HG03095 (cell line): ENCODE measurements around the gene CDIP1.

ENCODE experiments used
- ATAC-seq: cut with Tn5 transposase; IDR thresholded peaks from one replicate; pipeline ENCODE4 v1.9.1; 2021; ENCODE audit warnings: moderate library complexity; ENCODE audit not compliant: unreplicated experiment

Gene CDIP1

GRCh38 chr16:4494746-4495490 is 43.7 kb downstream of the CDIP1 start:
- no peak for ATAC-seq

GRCh38 chr16:4491898-4492297 is 46.7 kb downstream of the CDIP1 start:
- ATAC-seq: no peak

GRCh38 chr16:4489030-4489429 is 49.5 kb downstream of the CDIP1 start:
- ATAC-seq: no peak

DNA sequence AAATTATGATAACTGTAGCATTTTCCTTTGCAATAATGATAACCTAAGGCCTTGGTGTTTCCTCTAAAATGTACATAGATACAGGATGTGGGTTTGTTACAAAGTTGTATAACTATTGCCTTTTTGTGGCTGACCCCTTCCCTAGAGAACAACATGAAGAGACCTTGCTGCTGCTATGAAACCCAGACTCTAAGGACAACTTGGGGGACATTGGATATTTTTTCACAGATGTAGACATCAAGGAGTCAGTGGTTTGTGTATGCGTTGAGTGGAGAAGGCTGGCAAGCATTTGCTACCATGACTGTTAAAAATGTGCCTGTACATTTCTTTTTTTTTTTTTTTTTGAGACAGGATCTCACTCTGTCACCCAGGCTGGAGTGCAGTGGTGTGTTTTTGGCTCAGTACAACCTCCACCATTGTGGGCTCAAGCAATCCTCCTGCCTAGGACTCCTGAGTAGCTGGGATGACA is 50.0 kb downstream of the CDIP1 start:
- no peak for ATAC-seq

- no peak for ATAC-seq
Observed at GRCh38 chr16:4487955-4488498, 50.5 kb downstream of the CDIP1 start.

DNA sequence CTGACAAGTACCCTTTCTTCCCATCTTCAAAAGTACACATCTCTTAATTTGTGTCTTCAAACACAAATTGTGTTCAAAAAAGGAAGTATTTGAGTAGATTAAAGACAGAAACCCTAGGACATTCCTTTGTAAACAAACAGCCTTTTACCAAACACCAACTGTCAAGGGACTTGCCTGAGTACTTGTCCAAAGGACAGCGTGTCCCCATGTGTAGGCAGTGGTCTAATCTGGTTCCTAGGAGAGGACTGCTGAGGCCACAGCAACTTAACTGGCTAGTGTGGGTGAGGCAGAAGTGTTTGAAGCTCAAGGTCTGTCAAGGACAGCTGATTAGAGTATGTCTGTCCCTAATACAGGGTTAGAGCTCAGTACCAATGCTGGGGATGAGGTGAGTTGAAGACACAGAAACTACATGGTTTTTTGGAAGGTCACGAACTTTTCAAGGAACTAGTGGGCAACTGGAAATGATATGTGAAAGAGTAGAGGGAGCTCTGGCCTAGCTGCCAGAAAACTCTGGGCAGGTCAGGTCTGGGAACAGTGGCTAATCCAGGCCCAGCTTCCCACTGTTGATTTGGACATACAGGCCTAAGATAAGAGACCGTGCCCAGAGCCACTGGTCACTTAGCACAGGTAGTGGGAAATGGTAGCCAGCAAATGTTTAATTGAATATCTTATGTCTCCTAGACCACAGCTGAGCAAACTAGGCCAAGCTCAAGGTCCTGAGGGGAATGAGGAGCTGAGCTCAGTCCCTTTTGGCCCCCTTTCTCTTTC is 52.3 kb downstream of the CDIP1 start:
- ATAC-seq: no peak

GRCh38 chr16:4481963-4482362 is 56.6 kb downstream of the CDIP1 start:
- ATAC-seq: no peak

DNA sequence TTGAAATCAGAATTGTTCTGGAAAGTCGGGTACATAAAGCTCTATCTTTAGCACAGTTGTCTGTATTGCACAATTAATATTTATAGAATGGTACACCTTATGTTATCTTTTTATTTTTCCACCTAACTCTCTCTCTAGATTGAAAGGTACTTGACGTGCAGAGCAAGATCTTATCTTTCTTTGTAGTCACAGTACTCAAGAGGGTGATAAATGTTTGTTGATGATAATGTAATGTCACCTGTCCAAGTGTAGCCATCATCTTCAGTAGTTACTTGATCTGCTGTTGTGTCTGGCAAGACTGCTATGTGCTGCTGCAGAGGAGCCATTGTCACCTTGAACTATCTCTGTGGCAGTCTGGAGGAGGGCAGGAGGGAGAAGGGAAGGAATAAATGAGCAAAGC is 57.0 kb downstream of the CDIP1 start:
- ATAC-seq: no peak

- ATAC-seq: no peak
Observed at GRCh38 chr16:4477966-4478365, 60.6 kb downstream of the CDIP1 start.

DNA sequence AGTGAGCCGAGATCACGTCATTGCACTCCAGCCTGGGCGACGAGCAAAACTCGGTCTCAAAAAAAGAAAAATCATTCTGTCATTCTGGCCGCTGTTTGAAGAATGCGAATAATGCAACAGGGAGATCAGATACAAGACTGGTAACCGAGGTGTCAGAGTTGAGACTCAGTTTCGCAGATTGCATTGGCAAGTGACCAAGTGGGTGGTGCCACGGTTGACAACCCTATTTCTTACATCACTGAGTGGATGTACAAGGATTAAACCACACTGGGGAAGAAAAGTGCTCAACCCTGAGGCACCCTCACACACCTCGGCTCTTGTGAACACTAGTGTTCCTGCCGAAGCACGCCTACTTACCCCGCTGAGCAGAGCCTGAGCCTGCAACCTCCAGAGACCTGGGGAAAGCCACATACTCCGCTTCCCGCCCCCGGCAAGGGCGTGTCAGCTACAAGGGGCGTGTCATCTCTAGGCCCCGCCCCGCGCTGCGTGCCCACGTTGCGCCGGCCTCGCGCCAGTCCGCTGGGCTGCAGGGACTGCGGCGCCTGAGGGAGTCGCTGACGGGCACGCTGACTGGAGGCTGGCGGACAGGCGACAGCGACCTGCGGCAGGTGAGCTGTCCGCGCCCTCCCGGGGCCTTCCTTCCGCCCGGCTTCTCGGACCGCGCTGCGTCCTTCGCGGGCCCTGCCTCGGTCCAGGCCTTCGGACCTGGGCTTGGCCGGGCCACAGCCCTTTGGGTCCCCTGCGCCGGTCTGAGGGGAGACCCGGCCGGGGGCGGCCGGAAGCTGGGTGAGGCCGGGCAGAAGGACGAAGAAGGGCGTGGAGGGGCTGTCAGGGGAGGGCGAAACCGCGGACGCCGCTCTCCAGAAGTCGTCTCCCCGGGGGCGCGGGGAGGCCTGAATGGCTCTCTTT is 62.4 kb downstream of the CDIP1 start, which contains the start of gene HMOX2:
Gene HMOX2 (plus strand): TSS at position 519 of the 909 bp plus-strand sequence. CDS start 29,127 bp downstream, outside the sequence.
- peak; percentile 82 for ATAC-seq

DNA sequence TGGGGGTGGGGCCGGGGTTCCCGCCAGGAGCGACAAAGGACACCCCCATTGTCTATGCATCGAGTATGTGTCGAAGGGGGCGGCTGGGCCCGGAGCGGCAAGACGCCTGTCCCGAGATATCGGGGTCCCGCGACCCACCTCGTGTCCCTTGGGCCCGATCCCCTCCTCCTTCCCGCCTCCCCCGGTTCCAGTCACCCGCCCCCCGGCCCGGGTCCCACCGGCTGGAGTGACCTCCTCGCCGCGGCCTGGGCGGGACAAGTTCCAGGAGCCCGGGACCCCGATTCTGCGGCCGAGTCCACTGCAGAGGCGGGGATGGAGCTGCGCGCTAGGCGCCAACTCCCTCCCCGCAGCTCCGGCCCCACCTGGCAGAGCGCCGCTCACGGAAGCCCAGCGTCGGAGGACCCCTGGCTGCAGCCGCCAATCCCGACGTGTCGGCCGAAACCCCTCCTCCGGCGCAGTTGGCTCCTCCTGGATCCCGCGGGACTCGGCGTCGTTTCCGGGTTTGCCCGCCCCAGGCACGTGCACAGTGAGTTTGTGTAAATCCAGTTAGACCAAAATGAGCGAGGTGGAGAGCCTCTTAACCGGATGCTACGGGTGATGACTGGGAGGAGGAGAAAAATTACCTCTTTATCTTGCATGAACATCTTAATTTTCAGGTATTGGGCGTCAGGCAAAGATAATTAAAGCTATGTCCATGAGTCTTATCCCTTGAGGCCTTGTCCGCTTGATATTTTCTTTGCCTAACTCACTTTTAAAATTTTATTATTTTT is 64.2 kb downstream of the CDIP1 start, which contains the start of gene NMRAL1:
Gene NMRAL1 (minus strand): TSS at position 434 of the 770 bp plus-strand sequence. CDS start 493 bp downstream, outside the sequence.
- no peak for ATAC-seq

DNA sequence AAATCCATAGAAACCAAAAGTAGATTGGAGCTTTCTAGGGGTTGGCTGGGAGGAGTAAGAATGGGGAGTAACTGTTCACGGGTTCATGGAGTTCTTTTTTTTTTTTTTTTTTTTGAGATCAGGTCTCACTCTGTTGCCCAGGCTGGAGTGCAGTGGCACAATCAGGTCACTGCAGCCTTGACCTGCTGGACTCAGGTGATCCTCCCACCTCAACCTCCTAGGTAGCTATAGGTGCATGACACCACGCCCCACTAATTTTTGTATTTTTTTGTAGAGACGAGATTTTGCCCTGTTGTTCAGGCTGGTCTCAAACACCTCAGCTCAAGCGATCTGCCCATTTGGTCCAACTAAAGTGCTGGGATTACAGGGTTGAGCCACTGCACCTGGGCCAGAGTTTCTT is 65.7 kb downstream of the CDIP1 start:
- ATAC-seq: no peak

- ATAC-seq: no peak
Observed at GRCh38 chr16:4471869-4472268, 66.7 kb downstream of the CDIP1 start.

DNA sequence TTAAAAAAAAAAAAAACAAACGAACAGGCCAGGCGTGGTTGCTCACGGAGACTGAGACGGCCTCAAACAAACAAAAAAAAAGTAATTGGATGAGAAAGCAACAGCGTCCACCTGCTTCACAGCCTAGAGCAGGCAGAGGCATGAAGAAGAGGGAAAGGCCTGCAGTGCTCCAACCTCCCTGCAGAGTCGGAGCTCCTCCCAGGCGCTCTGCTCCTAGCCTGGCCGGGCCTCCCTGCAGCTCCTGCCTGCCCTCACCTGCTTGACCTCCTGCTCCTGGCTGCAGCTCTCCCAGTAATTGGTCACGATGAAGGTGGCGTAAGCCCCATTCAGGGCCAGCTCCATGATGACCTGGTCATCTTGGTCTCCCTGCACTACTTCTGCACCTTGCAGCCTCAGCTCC is 69.6 kb downstream of the CDIP1 start:
- ATAC-seq: no peak

DNA sequence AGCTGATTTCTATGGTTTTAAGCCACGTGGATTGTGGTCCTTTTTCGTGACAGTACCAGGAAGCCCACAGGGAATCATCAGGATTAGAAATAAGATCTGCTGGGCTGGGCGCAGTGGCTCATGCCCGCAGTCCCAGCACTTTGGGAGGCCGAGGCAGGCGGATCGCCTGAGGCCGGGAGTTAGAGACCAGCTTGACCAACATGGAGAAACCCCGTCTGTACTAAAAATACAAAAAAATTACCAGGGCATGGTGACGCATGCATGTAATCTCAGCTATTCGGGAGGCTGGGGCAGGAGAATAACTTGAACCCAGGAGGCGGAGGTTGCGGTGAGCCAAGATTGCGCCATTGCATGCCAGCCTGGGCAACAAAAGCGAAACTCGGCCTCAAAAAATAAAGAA is 70.7 kb downstream of the CDIP1 start:
- ATAC-seq: no peak

GRCh38 chr16:4465977-4466779 is 72.4 kb downstream of the CDIP1 start:
- ATAC-seq: no peak

GRCh38 chr16:4463522-4464163 is 74.9 kb downstream of the CDIP1 start:
- no peak for ATAC-seq

DNA sequence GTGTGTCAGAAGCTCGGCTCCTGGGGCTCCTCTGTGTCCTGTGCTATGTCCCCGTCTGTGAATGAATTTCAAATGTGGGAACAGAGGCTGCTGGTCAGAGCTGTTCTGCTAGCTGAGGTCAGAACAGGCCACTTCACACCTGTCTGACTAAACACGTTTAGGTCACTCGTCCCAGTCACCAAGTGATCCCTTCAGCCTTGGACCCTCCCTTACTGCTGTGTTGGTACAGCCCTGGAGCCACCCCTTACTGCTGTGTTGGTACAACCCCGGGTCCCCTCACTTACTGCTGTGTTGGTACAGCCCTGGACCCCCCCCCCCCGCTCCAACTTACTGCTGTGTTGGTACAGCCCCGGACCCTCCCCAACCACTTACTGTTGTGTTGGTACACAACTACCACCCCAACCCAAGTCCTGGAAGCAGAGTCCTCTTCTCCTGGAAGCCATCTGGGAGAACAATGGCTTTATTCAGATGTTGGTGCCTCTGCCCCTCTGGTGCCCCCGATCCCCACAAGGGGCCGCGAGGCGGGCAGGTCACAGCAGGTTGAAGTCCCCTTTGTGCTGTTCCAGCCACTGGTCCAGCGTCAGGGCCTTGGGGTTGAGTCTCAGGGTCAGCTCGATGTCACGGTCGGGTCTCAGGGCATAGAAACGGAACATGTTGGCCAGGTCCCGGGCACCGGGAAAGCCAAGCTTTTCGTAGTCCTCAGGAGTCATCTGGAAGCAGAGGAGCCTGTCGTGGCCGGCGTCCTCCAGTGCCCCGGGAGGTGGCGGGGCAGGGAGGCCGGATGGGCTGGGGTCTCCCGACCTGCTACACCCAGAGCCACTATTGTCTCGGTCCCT is 77.1 kb downstream of the CDIP1 start:
- ATAC-seq: no peak
